Right lobe of liver (tissue), 4 donors: Measurements from ENCODE around the gene CALHM1.

ENCODE experiments used
- CTCF ChIP-seq, 4 donors: fragments of 200-600 bp in 3 of 4; fragments of 450-650 bp in 1 of 4; IDR thresholded peaks; one replicate each; pipeline versions ENCODE4 v1.5.1 to v1.8.0; 2016 to 2022; ENCODE audit warnings: antibody characterized with exemption in 4 of 4, mild to moderate bottlenecking in 2 of 4
- POLR2A ChIP-seq: fragments of 450-650 bp; IDR thresholded peaks from one replicate; pipeline ENCODE4 v1.6.1; 2017; ENCODE audit warnings: antibody characterized with exemption, mild to moderate bottlenecking
- donor health status: DM: no; HTN: no; CAD: no.
- donor health status: DM: no; HTN: no; CAD: no.
- donor health status: DM: no; HTN: yes; CAD: no.

GRCh38 chr10:103455235-103455634 is 3.5 kb downstream of the CALHM1 start:
- TF ChIP-seq POLR2A: no peak
- TF ChIP-seq CTCF (IDR thresholded peaks at IDR 0.05): no peak
